ENCODE data around the gene ACTR1B.

DNA sequence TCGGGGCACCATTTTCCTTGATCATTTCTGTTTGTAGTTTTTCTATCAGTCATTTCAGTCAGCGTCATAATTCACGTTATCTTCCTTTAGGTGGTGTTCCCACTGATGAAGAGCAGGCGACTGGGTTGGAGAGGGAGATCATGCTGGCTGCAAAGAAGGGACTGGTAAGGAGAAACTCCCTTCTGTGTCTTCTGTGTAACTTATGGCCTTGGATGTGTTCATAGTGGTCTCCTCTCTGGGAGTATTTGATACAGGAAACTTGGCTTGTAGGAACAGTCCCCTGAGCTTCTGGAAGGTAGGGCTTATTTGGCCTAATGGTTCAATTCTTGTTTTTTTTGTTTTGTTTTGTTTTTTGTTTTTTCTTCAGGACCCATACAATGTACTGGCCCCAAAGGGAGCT is 16.9 kb downstream of the ACTR1B start:
- TF ChIP-seq, protein P1, sequence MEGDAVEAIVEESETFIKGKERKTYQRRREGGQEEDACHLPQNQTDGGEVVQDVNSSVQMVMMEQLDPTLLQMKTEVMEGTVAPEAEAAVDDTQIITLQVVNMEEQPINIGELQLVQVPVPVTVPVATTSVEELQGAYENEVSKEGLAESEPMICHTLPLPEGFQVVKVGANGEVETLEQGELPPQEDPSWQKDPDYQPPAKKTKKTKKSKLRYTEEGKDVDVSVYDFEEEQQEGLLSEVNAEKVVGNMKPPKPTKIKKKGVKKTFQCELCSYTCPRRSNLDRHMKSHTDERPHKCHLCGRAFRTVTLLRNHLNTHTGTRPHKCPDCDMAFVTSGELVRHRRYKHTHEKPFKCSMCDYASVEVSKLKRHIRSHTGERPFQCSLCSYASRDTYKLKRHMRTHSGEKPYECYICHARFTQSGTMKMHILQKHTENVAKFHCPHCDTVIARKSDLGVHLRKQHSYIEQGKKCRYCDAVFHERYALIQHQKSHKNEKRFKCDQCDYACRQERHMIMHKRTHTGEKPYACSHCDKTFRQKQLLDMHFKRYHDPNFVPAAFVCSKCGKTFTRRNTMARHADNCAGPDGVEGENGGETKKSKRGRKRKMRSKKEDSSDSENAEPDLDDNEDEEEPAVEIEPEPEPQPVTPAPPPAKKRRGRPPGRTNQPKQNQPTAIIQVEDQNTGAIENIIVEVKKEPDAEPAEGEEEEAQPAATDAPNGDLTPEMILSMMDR (IDR thresholded peaks at IDR 0.05) = no peak
- no peak for TF ChIP-seq POLR2A (IDR thresholded peaks at IDR 0.05)
